Kidney (tissue), 14 donors: ENCODE data around the gene BMF. TPM values are rescaled to one million over a fixed set of nuclear protein-coding genes. Genes with fewer than 3 reads are reported as not detected.

Source experiments
- DNase-seq, 5 donors: peaks; one replicate each; pipeline ENCODE4 v3.0.0-alpha.2; 2013 to 2020
- FAIRE-seq: peaks from 2 replicates; lab custom pipeline; 2012; peaks lifted over from hg19 to GRCh38; lab: Jason Lieb, UNC
- H3K27ac ChIP-seq, 2 donors: one replicate each; pipeline ENCODE4 v1.7.0; 2013; ENCODE audit warnings: low read depth in 2 of 2, low read length in 2 of 2, inconsistent platforms in 1 of 2
- H3K27me3 ChIP-seq: one replicate; pipeline ENCODE4 v1.7.1; 2013; ENCODE audit warnings: low read length, inconsistent platforms; ENCODE audit not compliant: control insufficient read depth, insufficient read depth
- H3K36me3 ChIP-seq, 3 donors: one replicate each; pipeline versions ENCODE4 v1.7.0 to v1.7.1; 2013; ENCODE audit warnings: low read length in 3 of 3, control low read depth in 1 of 3, inconsistent platforms in 1 of 3; ENCODE audit not compliant: insufficient read depth in 3 of 3, control insufficient read depth in 2 of 3
- H3K4me1 ChIP-seq, 3 donors: one replicate each; pipeline versions ENCODE4 v1.7.0 to v1.7.1; 2013; ENCODE audit warnings: low read length in 3 of 3, inconsistent platforms in 1 of 3, low read depth in 1 of 3; ENCODE audit not compliant: control insufficient read depth in 2 of 3, insufficient read depth in 2 of 3
- H3K4me3 ChIP-seq, 3 donors: one replicate each; pipeline versions ENCODE4 v1.7.0 to v1.8.1; 2013; ENCODE audit warnings: low read length in 3 of 3, control low read depth in 1 of 3, inconsistent platforms in 1 of 3
- H3K9ac ChIP-seq, 3 donors: one replicate each; pipeline versions ENCODE4 v1.7.0 to v1.7.1; 2013; ENCODE audit warnings: low read length in 3 of 3, control low read depth in 1 of 3, inconsistent platforms in 1 of 3
- H3K9me3 ChIP-seq, 3 donors: one replicate each; pipeline versions ENCODE4 v1.7.0 to v1.7.1; 2013; ENCODE audit warnings: low read length in 3 of 3, control low read depth in 1 of 3, inconsistent platforms in 1 of 3; ENCODE audit not compliant: control insufficient read depth in 2 of 3, insufficient read depth in 1 of 3
- intact Hi-C: fragments of 100-400 bp; cut with DNase I; formaldehyde crosslinking; loops from one replicate; pipeline ENCODE4 v1.11.1; 2022
- polyA plus RNA-seq: library from polyadenylated mRNA; stranded (reverse); fragments of 350-450 nt; fragmentation: Illumina TruSeq; extraction: RNeasy Lipid Tissue Mini Kit (QIAGEN cat#74804); gene quantifications from one replicate; pipeline ENCODE4 v1.2.3, GENCODE V29; 2014; ENCODE audit warnings: low read depth, low replicate concordance; ENCODE audit not compliant: insufficient read depth
- total RNA-seq: library from RNA; stranded (reverse); fragmentation: NEBNext Ultra II Directional; extraction: Animal tissue kit (Norgen Biotek cat#: 25700); gene quantifications from one replicate; pipeline ENCODE4 v1.2.1, GENCODE V29; 2021
- TF ChIP-seq, protein P1 (sequence below): IDR thresholded peaks from 3 replicates; pipeline ENCODE4 v1.5.1; 2012; ENCODE audit warnings: mild to moderate bottlenecking, moderate library complexity, borderline replicate concordance; ENCODE audit not compliant: insufficient read depth; ENCODE audit errors: extremely low read depth
- donor health status: control.
- donor health status: control.
- donor health status: control.
- donor health status: control.
- donor health status: control.
- donor health status: DM: yes; HTN: yes; CAD: no.
- donor health status: Normal renal cell carcinoma (clear cell type).

The BMF gene
- total and polyA plus RNA-seq, 2 donors from 2014 or later = 3.6 to 19.7 TPM

DNA sequence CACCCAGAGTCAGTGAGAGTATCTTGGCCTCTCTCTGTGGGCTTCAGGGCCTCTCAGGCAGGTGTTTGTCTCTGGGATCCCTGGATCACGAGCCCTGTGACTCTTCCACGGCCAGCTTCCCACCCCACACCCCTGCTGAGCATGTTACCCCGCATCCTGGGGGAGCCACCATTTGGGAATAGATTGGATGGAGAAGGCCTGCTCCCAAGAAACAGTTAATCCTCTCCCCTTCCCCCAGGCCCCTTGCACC lies 54.1 kb downstream of the BMF start:
- intact Hi-C loops = no loop called here
- Histone ChIP-seq H3K27me3 (no peaks in the 10 kb centered on the region), H3K27ac (no peak overlapping the region), H3K4me3 (no peak overlapping the region), H3K36me3 (no peaks in the 10 kb centered on the region), H3K9ac (no peak overlapping the region), H3K9me3 (no peaks in the 10 kb centered on the region), H3K4me1 (peaks cover 2 to 14% (median 8%) of the 10 kb centered on the region in 3 donors)
- TF ChIP-seq, protein P1, sequence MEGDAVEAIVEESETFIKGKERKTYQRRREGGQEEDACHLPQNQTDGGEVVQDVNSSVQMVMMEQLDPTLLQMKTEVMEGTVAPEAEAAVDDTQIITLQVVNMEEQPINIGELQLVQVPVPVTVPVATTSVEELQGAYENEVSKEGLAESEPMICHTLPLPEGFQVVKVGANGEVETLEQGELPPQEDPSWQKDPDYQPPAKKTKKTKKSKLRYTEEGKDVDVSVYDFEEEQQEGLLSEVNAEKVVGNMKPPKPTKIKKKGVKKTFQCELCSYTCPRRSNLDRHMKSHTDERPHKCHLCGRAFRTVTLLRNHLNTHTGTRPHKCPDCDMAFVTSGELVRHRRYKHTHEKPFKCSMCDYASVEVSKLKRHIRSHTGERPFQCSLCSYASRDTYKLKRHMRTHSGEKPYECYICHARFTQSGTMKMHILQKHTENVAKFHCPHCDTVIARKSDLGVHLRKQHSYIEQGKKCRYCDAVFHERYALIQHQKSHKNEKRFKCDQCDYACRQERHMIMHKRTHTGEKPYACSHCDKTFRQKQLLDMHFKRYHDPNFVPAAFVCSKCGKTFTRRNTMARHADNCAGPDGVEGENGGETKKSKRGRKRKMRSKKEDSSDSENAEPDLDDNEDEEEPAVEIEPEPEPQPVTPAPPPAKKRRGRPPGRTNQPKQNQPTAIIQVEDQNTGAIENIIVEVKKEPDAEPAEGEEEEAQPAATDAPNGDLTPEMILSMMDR = no peak
- FAIRE-seq = no peak
- no peak for DNase-seq

DNA sequence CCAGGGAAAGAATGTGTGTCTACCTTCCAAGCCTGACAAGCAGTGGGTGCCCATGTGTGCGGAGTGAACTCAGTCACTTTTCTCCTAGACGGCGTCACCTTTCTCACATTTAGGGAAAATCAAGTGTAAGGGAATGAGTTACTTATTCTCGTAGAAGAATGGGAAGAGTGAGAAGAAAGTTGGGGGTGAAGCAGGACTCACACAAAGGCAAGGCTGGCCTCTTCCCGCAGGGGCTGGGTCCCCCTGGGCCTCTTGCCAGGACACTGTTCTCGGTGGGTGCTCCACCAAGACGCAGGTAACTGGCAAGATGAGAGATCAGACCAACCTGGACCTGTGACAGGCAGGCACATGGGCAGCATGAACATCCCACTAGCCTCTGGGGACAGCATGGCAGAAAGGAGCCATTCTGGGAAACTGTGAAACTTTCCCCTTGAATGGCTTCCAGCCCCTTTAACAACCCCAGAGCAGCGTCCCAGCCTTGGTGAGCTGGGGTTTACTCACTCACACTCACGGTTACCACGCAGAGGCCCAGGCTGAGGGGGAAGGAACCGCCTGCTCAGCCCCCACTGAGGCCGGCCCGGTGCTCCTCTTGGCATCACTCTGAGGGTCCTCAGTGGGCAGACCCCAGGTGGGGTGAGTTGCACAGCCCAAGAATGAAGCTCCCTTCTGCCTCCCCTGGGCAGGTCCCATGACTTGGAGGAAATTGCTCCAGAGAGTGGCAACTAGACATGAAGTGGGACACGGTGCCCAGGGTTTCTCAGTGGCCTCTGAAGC lies 54.7 kb downstream of the BMF start:
- intact Hi-C loops = no loop called here
- no peak for DNase-seq

DNA sequence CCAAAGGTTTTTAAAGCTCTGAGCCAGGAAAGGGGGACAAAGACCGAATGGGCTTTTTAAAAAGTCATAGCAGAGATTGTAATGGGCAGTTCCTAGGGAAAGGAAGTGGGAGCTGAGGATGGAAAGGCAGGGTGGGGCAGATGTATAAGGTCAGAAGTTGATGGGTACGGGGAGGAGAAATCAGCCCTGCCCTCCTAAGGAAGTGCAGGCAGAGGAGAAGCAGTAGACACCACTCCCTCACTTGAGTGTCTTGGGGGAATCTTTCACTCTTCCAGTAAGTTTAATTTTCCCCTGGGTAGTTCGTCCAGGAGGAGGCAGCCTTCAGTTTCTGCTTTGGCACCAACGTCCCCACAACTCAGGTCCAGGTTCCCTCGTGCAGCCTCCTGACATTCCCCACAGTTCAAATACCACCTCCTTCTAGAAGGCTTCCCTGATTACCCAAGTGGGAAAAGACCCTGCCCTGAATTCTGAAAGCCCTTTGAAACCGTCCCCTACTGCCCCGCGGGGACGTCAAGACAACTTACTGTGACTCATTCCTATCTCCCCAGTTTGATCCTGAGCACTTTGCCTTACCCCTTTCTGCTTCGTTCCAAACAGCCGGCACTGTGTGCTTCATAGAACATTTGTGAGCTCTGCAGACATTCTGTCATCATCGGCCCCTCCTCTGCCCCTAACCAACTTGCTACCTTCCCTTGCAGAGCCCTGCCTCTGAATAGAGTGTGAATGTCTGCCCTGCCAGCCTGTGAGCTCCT lies 55.4 kb downstream of the BMF start:
- intact Hi-C loops = no loop called here
- no peak overlapping the region for H3K4me3 ChIP-seq
- TF ChIP-seq, protein P1 = no peak
- H3K9ac ChIP-seq = no peak overlapping the region
- H3K9me3 ChIP-seq = no peaks in the 10 kb centered on the region
- H3K36me3 ChIP-seq = no peaks in the 10 kb centered on the region
- FAIRE-seq (no peak), DNase-seq (no peak)
- peaks cover 2 to 14% (median 8%) of the 10 kb centered on the region in 3 donors for H3K4me1 ChIP-seq
- H3K27me3 ChIP-seq = no peaks in the 10 kb centered on the region
- no peak overlapping the region for H3K27ac ChIP-seq

More for the DNA sequence above, 54.7 kb downstream of the BMF start:
- TF ChIP-seq, protein P1 = no peak
- no peak overlapping the region for H3K4me3 ChIP-seq
- H3K9me3 ChIP-seq = no peaks in the 10 kb centered on the region
- no peaks in the 10 kb centered on the region for H3K36me3 ChIP-seq
- FAIRE-seq = no peak
- H3K4me1 ChIP-seq = peaks cover 2 to 14% (median 8%) of the 10 kb centered on the region in 3 donors
- H3K9ac ChIP-seq = no peak overlapping the region
- H3K27ac ChIP-seq = no peak overlapping the region
- no peaks in the 10 kb centered on the region for H3K27me3 ChIP-seq
